ENCODE data around the gene RAB15. TPM values are rescaled to one million over a fixed set of nuclear protein-coding genes. Genes with fewer than 3 reads are reported as not detected.

The RAB15 gene
- total and polyA plus RNA-seq, 2 of the 8 experiments (the other 6 are each of a cell fraction or from before 2014, with no cell fraction given) = 38.8 to 58.1 TPM

- TF ChIP-seq CREB1 (IDR thresholded peaks at IDR 0.05) = no peak
- no peak for TF ChIP-seq KDM1A (IDR thresholded peaks at IDR 0.05; ENCODE audit: borderline replicate concordance, low read length)
- TF ChIP-seq CEBPB (IDR thresholded peaks at IDR 0.05; ENCODE audit: low read depth, low read length) = no peak
- no peak for TF ChIP-seq ZNF274 (IDR thresholded peaks at IDR 0.05; ENCODE audit: borderline replicate concordance, extremely low read depth, low read length)
- TF ChIP-seq RFX5 (IDR thresholded peaks at IDR 0.05; ENCODE audit: borderline replicate concordance, low read depth, low read length) = no peak
- no peak for TF ChIP-seq FOSL1 (IDR thresholded peaks at IDR 0.05; ENCODE audit: insufficient read depth, low read depth, low read length)
Measured at GRCh38 chr14:64998455-64998931, 26.4 kb upstream of the RAB15 start (continued).

Data from H1 (cell line).